Head of caudate nucleus (tissue), 42 donors: ENCODE data around the gene UBE2N.
"Not testable (repeated sequence)": the region's sequence is repeated elsewhere in the genome, so short reads cannot be mapped to it uniquely, and the experiment has no call there.

Experiments
- DNase-seq, 42 donors: peaks; one replicate each; pipeline versions ENCODE4 v3.0.0 to v3.0.0-alpha.2; 2020 to 2021; ENCODE audit warnings: mixed read lengths in 7 of 42
- intact Hi-C: fragments of 100-400 bp; cut with DNase I; formaldehyde crosslinking; loops from one replicate; pipeline ENCODE4 v1.15.0; 2022

Gene UBE2N

GRCh38 chr12:93419388-93420034, 22.2 kb downstream of the UBE2N start:
- no peak for DNase-seq
- intact Hi-C loops = no loop called here

- no peak for DNase-seq
- intact Hi-C loops = no loop called here
These were observed 23.7 kb downstream of the UBE2N start for GRCh38 chr12:93417967-93418480.

GRCh38 chr12:93415723-93416464, 25.9 kb downstream of the UBE2N start:
- DNase-seq = no peak
- intact Hi-C loops = no loop called here

GRCh38 chr12:93413064-93413463, 28.7 kb downstream of the UBE2N start:
- intact Hi-C loops = no loop called here
- no peak for DNase-seq

- DNase-seq, intact Hi-C loops: not testable (repeated sequence)
These were observed 29.4 kb downstream of the UBE2N start for GRCh38 chr12:93412396-93412795.

GRCh38 chr12:93411060-93411459, 30.7 kb downstream of the UBE2N start:
- DNase-seq, intact Hi-C loops: not testable (repeated sequence)

- DNase-seq, intact Hi-C loops: not testable (repeated sequence)
These were observed 32.2 kb downstream of the UBE2N start for GRCh38 chr12:93409343-93410187.

- DNase-seq = no peak
- intact Hi-C loops = no loop called here
These were observed 32.9 kb downstream of the UBE2N start for GRCh38 chr12:93408813-93409212.

GRCh38 chr12:93407963-93408283, 33.8 kb downstream of the UBE2N start:
- DNase-seq = no peak
- intact Hi-C loops = no loop called here

GRCh38 chr12:93407054-93407962, 34.4 kb downstream of the UBE2N start:
- intact Hi-C loops = no loop called here
- no peak for DNase-seq

GRCh38 chr12:93404961-93405849, 36.5 kb downstream of the UBE2N start:
- intact Hi-C loops = no loop called here

GRCh38 chr12:93403988-93404803, 37.6 kb downstream of the UBE2N start:
- intact Hi-C loops = no loop called here
- no peak for DNase-seq

More at GRCh38 chr12:93404961-93405849, 36.5 kb downstream of the UBE2N start:
- DNase-seq = no peak

- intact Hi-C loops = no loop called here
These were observed 39.1 kb downstream of the UBE2N start for GRCh38 chr12:93402333-93403311.

GRCh38 chr12:93399183-93399863, 42.4 kb downstream of the UBE2N start:
- not testable (repeated sequence) for DNase-seq
- intact Hi-C loops = loop anchor here (5.0 kb wide), 1 partner anchor 412 kb away; no protein-coding TSS in a partner anchor

More at GRCh38 chr12:93402333-93403311, 39.1 kb downstream of the UBE2N start:
- no peak for DNase-seq

GRCh38 chr12:93397412-93397811, 44.3 kb downstream of the UBE2N start:
- intact Hi-C loops = loop anchor here (5.0 kb wide), 1 partner anchor 410 kb away; no protein-coding TSS in a partner anchor
- no peak for DNase-seq
